ENCODE results near the gene SLC35F1.

The SLC35F1 gene

GRCh38 chr6:118177720-118178119 lies 270.7 kb downstream of the SLC35F1 start:
- FAIRE-seq (no peak), DNase-seq (ENCODE audit: insufficient read length, low spot score) (no peak)
- TF ChIP-seq CTCF (IDR thresholded peaks at IDR 0.05; ENCODE audit: insufficient read depth, missing control alignments), result no peak

- no peak for DNase-seq (ENCODE audit: insufficient read length, low spot score)
- no peak for FAIRE-seq
- TF ChIP-seq CTCF (IDR thresholded peaks at IDR 0.05; ENCODE audit: insufficient read depth, missing control alignments), result no peak
Measured at GRCh38 chr6:118179048-118179447, 272.0 kb downstream of the SLC35F1 start.

DNA sequence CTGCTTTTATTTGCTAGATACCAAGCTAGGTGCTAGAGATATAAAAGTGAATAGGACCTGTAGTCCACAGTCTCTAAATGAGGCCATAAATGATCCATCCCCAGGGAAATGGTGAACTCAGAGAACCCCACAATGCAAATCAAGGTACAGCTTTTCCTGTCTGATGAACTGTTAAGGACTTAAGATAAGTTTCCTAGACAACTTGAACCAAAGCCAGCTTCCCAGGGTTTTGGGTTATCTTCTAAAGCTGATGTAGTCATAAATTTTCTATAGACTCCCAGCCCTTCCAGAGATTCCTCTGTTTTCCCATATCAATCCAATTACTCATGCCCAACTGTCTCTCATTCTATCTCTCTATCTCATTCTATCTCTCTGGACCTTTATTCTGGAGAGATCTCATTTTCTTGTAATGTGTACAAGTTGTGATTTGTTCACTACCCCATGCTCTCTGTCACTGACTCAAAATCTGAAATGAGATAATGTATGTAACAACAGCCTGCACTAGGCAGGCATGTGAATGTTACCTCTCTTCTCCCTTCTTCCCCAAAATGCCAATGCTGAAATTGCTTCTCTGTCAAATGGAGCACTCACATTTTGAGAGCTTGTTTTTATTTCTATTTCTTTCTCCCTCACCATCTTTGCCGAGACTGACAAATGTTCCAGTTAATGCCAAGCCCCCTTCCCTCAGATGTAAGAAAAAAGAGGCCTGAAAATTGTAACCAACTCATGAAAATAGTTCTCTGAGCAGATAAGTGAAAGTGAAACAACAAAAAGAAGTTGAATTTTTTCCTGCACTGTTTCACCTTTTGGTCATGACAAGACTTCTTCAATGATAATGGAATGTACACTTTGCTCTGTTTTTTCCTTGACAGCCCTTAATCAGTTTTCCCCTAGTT lies 279.9 kb downstream of the SLC35F1 start:
- no peak for FAIRE-seq
- TF ChIP-seq CTCF (IDR thresholded peaks at IDR 0.05; ENCODE audit: insufficient read depth, missing control alignments), result no peak
- DNase-seq (ENCODE audit: insufficient read length, low spot score), result no peak

- FAIRE-seq, result no peak
- DNase-seq (ENCODE audit: insufficient read length, low spot score), result no peak
- TF ChIP-seq CTCF (IDR thresholded peaks at IDR 0.05; ENCODE audit: insufficient read depth, missing control alignments), result no peak
Measured at GRCh38 chr6:118187568-118188164, 280.6 kb downstream of the SLC35F1 start.

- FAIRE-seq, result no peak
- no peak for TF ChIP-seq CTCF (IDR thresholded peaks at IDR 0.05; ENCODE audit: insufficient read depth, missing control alignments)
- no peak for DNase-seq (ENCODE audit: insufficient read length, low spot score)
Measured at GRCh38 chr6:118188561-118188960, 281.5 kb downstream of the SLC35F1 start.

DNA sequence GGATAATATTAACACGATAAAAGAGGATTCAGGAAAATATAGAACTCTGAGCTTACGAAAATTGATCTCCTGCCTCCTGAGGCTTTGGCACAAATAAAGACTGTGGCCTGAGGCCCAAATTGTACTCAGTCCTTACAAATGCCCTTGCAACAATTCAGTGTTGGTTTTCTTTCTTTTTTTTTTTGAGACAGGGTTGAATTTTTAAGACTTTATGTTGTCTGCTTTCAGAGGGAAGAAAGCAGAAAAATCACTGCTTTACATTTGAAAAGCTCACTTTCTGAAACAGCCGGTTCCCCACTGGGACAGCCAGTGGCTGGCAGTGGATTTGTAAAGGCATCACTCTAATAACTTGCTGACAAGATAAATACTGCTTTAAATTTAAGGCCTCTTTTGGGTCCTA lies 290.5 kb downstream of the SLC35F1 start:
- no peak for DNase-seq (ENCODE audit: insufficient read length, low spot score)
- FAIRE-seq, result no peak

More for the DNA sequence above, 290.5 kb downstream of the SLC35F1 start:
- no peak for TF ChIP-seq CTCF (IDR thresholded peaks at IDR 0.05; ENCODE audit: insufficient read depth, missing control alignments)
